ENCODE measurements around the gene CEP295NL.
"Not testable (repeated sequence)": the region's sequence is repeated elsewhere in the genome, so short reads cannot be mapped to it uniquely, and the experiment has no call there.

Gene CEP295NL

GRCh38 chr17:78912082-78912481 lies 9.1 kb upstream of the CEP295NL start:
- no peak for TF ChIP-seq CTCF (IDR thresholded peaks at IDR 0.05; ENCODE audit: insufficient read depth, low read length, poor library complexity, severe bottlenecking)
- Histone ChIP-seq H3K4me3 (replicated peaks; ENCODE audit: low read depth, low read length) (no peak overlapping the region), H3K36me3 (ENCODE audit: control insufficient read depth, insufficient read depth, low read length) (no peaks in the 10 kb centered on the region), H3K27me3 (replicated peaks; ENCODE audit: control insufficient read depth, insufficient read depth, low read length) (no peaks in the 10 kb centered on the region; the same call in 1 of the 2 replicates)
- DNase-seq (ENCODE audit: extremely low read depth, insufficient read length): no peak

DNA sequence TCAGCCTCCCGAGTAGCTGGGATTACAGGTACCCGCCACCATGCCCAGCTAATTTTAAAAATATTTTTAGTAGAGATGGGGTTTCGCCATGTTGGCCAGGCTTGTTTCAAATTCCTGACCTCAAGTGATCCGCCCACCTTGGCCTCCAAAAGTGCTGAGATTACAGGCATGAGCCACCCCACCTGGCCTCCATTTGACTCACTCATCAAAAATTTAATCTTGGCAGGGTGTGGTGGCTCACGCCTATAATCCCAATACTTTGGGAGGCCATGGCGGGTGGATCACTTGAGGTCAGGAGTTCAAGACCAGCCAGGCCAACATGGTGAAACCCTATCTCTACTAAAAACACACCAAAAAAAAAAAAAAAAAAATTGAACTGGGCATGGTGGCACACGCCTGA lies 8.5 kb upstream of the CEP295NL start:
- H3K4me3 ChIP-seq (replicated peaks; ENCODE audit: low read depth, low read length); H3K27me3 ChIP-seq (replicated peaks; ENCODE audit: control insufficient read depth, insufficient read depth, low read length); DNase-seq (ENCODE audit: extremely low read depth, insufficient read length); H3K36me3 ChIP-seq (ENCODE audit: control insufficient read depth, insufficient read depth, low read length): not testable (repeated sequence)

DNA sequence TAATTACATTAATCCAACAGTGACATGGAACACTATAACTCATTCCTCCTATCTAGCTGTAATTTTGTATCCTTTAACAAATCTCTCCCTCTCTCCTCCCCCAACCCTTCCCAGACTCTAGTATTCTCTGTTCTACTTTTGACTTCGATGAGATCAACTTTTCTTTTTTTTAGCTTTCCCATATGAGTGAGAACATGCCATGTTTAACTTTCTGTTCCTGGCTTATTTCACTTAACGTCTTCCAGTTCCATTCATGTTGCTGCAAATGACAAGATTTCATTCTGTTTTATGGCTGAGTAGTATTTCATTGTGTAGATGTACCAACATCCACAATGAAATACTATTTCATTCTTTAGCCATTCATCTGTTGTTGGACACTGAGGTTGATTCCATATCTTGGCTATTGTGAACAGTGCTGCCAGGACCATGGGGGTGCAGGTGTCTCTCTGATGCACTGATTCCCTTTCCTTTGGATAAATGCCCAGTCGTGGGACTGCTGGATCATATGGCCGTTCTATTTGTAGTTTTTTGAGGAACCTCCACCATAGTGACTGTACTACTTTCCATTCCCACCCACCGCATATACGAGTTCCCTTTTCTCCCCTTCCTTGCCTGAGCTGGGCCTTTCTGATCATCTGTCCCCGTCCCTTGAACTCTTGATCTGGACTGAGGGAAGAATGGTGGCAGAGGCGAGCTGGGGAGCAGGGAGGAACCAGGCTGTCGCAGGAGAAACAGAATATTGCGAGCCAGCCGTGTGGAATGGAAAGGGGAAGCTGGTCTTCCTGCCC lies 7.7 kb upstream of the CEP295NL start:
- Histone ChIP-seq H3K4me3 (replicated peaks; ENCODE audit: low read depth, low read length) (no peak overlapping the region), H3K36me3 (ENCODE audit: control insufficient read depth, insufficient read depth, low read length) (no peaks in the 10 kb centered on the region), H3K27me3 (replicated peaks; ENCODE audit: control insufficient read depth, insufficient read depth, low read length) (no peaks in the 10 kb centered on the region; the same call in 1 of the 2 replicates)
- no peak for DNase-seq (ENCODE audit: extremely low read depth, insufficient read length)
- TF ChIP-seq CTCF (IDR thresholded peaks at IDR 0.05; ENCODE audit: insufficient read depth, low read length, poor library complexity, severe bottlenecking): no peak

DNA sequence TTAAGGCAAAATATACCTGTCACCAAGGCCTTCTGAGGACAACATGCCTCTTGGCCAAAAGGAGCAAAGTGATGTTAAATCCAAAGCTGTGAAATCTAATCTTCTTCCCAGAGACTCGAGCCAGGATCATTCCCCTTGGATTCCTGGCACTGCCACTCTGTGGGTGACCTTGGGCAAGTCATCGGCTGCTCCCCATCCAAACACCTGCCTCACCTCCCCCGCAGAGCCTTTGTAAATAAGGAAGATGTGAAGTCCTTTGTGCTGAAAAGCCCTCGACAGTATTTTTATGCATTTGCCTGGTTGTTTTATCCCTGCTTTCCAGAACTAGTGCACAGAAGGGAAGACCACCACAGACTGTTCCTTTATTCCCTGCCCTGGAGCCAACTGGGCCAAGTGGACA lies 5.4 kb upstream of the CEP295NL start:
- Histone ChIP-seq H3K4me3 (replicated peaks; ENCODE audit: low read depth, low read length) (no peak overlapping the region), H3K27me3 (replicated peaks; ENCODE audit: control insufficient read depth, insufficient read depth, low read length) (no peaks in the 10 kb centered on the region; the same call in none of the 2 replicates), H3K36me3 (ENCODE audit: control insufficient read depth, insufficient read depth, low read length) (no peaks in the 10 kb centered on the region)
- TF ChIP-seq CTCF (IDR thresholded peaks at IDR 0.05; ENCODE audit: insufficient read depth, low read length, poor library complexity, severe bottlenecking): no peak
- no peak for DNase-seq (ENCODE audit: extremely low read depth, insufficient read length)

- H3K27me3 ChIP-seq (replicated peaks; ENCODE audit: control insufficient read depth, insufficient read depth, low read length): peaks cover 2% of the 10 kb centered on the region
- TF ChIP-seq CTCF (IDR thresholded peaks at IDR 0.05; ENCODE audit: insufficient read depth, low read length, poor library complexity, severe bottlenecking): no peak
- H3K4me3 ChIP-seq (replicated peaks; ENCODE audit: low read depth, low read length): no peak overlapping the region
- no peaks in the 10 kb centered on the region for H3K36me3 ChIP-seq (ENCODE audit: control insufficient read depth, insufficient read depth, low read length)
- no peak for DNase-seq (ENCODE audit: extremely low read depth, insufficient read length)
Observed at GRCh38 chr17:78905541-78905940, 2.5 kb upstream of the CEP295NL start.

GRCh38 chr17:78905116-78905515 lies 2.1 kb upstream of the CEP295NL start:
- TF ChIP-seq CTCF (IDR thresholded peaks at IDR 0.05; ENCODE audit: insufficient read depth, low read length, poor library complexity, severe bottlenecking): no peak
- DNase-seq (ENCODE audit: extremely low read depth, insufficient read length): no peak
- Histone ChIP-seq H3K27me3 (replicated peaks; ENCODE audit: control insufficient read depth, insufficient read depth, low read length) (peaks cover 2% of the 10 kb centered on the region), H3K36me3 (ENCODE audit: control insufficient read depth, insufficient read depth, low read length) (no peaks in the 10 kb centered on the region), H3K4me3 (replicated peaks; ENCODE audit: low read depth, low read length) (no peak overlapping the region)

All from GM06990 (cell line).